BE2C (cell line): ENCODE data around the gene TMIE.

Source experiments
- DNase-seq: peaks from one replicate; pipeline ENCODE4 v3.0.0-alpha.2; 2020
- H3K27me3 ChIP-seq: fragments of 250-450 bp; sonication (Bioruptor Pico); 2 replicates; pipeline ENCODE4 v1.5.1; 2020; ENCODE audit warnings: mild to moderate bottlenecking
- H3K36me3 ChIP-seq: fragments of 250-450 bp; sonication (Bioruptor Pico); 2 replicates; pipeline ENCODE4 v1.5.1; 2020; ENCODE audit warnings: mild to moderate bottlenecking
- H3K4me1 ChIP-seq: fragments of 250-450 bp; sonication (Bioruptor Pico); 2 replicates; pipeline ENCODE4 v1.5.1; 2020
- H3K4me3 ChIP-seq: 2 replicates; pipeline ENCODE4 v1.5.1; 2011; ENCODE audit warnings: low read depth, low read length
- H3K9me3 ChIP-seq: fragments of 250-450 bp; sonication (Bioruptor Pico); 2 replicates; pipeline ENCODE4 v1.5.1; 2020
- TF ChIP-seq, protein P1 (sequence below): IDR thresholded peaks from 2 replicates; pipeline ENCODE4 v1.5.1; 2012; ENCODE audit warnings: mild to moderate bottlenecking, low read depth, low read length

TMIE gene

DNA sequence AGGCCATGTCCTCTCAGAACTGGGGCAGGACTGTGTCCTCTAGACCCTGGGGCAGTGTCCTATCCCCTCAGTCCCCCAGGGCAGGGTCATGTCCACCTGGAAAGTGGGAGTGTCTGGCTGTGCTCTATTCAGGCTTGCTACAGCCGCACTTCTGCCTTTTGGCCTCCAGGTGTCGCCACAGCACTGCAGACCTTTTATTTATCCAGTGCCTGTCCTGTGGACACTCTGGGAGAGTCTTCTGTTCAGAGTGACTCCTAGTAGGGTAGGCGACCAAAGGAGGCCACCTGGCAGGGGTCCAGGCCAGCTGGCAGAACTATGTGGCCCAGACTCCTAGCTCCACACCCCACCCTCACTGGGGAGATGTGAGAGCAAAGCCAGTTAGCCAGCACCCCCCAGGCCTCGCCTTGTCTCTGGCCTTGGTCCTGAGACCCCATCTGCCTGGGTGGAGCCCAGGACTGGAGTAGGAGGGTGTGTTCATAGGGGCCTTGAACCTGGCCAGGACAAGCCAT is 3.9 kb downstream of the TMIE start:
- TF ChIP-seq, protein P1, sequence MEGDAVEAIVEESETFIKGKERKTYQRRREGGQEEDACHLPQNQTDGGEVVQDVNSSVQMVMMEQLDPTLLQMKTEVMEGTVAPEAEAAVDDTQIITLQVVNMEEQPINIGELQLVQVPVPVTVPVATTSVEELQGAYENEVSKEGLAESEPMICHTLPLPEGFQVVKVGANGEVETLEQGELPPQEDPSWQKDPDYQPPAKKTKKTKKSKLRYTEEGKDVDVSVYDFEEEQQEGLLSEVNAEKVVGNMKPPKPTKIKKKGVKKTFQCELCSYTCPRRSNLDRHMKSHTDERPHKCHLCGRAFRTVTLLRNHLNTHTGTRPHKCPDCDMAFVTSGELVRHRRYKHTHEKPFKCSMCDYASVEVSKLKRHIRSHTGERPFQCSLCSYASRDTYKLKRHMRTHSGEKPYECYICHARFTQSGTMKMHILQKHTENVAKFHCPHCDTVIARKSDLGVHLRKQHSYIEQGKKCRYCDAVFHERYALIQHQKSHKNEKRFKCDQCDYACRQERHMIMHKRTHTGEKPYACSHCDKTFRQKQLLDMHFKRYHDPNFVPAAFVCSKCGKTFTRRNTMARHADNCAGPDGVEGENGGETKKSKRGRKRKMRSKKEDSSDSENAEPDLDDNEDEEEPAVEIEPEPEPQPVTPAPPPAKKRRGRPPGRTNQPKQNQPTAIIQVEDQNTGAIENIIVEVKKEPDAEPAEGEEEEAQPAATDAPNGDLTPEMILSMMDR = peak; percentile 82
- Histone ChIP-seq H3K27me3 (no peaks in the 10 kb centered on the region), H3K4me3 (no peak overlapping the region), H3K4me1 (peaks cover 7% of the 10 kb centered on the region), H3K36me3 (no peaks in the 10 kb centered on the region), H3K9me3 (no peaks in the 10 kb centered on the region)
- DNase-seq = peak; percentile 62

DNA sequence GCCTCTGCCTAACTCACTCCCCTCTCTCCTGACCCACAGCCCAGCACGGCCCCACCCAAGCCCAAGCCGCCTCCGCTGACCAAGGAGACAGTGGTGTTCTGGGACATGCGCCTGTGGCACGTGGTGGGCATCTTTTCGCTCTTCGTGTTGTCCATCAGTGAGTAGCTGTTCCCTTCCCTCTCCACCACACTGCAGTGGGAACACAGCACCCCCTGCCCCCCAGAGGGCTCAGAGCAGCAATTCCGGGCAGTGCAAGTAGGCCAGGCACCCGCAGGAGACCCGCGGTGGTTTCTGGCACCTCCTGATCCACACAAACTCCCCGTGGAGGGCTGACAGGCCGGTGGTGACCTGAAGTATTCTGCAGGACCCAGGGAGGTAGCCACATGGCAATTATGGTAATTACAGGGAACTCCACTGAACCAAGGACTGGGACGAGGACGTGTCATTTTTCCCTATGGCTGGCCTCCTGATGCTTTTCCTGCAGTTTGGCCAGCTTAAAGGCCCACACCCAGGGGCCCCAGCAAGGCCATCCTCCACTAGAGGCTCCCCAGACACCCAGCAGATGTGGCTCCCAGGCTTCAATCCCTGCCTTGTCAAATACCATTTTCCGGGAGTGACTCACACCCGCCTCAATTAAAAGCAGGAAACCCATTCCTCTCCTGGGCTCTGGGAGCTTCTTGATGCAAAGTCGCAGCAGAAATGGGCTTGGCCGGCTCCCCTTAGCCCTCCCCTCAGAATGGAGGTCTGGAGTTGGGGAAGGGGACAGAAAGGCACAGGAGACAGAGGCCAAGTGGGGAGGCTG is 4.8 kb downstream of the TMIE start:
- no peaks in the 10 kb centered on the region; the same call in 1 of the 2 replicates for H3K4me1 ChIP-seq
- peak; percentile 27 for DNase-seq
- H3K9me3 ChIP-seq = no peaks in the 10 kb centered on the region
- no peaks in the 10 kb centered on the region for H3K27me3 ChIP-seq
- no peak overlapping the region for H3K4me3 ChIP-seq
- TF ChIP-seq, protein P1 = no peak
- no peaks in the 10 kb centered on the region for H3K36me3 ChIP-seq

DNA sequence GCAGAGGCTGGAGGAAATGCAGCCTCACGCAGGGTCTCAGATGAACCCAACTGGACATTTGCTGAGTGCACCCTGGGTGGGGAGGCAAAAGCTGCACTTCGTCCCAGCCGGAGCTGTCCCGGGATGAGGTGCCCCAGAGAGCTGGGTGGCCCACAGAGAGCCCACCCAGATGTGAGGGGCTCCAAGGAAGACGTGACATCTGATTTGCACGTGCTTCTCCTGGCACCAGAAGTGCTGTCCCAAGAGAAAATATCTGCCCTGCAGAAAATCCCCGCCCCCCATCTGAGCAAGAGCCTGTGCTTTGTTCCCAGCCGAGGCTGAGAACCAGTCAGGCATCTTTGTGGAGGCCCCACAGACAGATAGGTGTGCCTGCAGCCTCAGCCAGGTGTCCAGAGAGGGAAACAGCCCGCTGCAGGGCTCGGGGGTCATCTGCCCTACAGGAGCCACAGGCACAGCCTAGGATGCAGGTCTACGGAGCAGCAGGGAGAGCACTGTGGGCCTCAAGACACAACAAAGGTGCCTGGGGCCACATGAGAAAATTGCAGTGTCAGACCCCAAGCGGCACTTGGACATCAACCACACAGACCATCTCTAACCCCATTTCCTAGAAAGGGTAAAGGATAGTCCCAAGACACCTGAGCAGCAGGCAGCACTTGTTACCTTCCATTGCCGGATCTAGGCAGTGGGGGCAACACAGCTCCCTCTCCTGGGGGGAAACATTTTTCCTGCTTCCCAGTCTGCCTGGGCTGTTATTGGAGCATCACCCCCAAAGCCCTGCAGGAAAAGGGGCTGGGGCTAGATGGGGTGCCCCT is 5.8 kb downstream of the TMIE start:
- peak; percentile 1 for DNase-seq
- Histone ChIP-seq H3K36me3 (no peaks in the 10 kb centered on the region), H3K27me3 (no peaks in the 10 kb centered on the region), H3K4me3 (no peak overlapping the region), H3K9me3 (no peaks in the 10 kb centered on the region), H3K4me1 (no peaks in the 10 kb centered on the region; the same call in 1 of the 2 replicates)
- TF ChIP-seq, protein P1 = no peak

DNA sequence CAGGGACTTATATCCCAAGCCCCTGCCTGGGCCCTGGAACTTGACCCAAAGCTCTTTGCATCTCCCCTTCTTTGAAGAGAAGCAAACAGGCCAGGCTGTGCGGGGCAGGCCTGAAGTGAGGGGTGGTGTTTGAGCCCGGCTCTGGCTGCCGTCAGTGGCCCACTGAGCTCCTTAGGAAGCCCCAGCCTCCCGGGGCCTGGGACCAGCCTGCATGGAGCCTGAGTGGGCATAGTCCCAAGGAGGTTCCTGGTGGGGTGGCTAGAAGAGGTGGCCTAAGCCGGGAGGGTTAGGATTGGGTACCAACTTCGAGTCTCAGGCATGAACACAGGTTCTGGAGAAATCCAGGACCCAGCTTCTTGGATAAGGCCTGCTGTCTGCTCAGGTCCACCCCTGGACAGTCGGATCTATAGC is 6.4 kb downstream of the TMIE start:
- H3K4me3 ChIP-seq = no peak overlapping the region
- H3K9me3 ChIP-seq = no peaks in the 10 kb centered on the region
- H3K36me3 ChIP-seq = no peaks in the 10 kb centered on the region
- TF ChIP-seq, protein P1 = no peak
- H3K4me1 ChIP-seq = no peaks in the 10 kb centered on the region
- no peak for DNase-seq
- no peaks in the 10 kb centered on the region for H3K27me3 ChIP-seq

DNA sequence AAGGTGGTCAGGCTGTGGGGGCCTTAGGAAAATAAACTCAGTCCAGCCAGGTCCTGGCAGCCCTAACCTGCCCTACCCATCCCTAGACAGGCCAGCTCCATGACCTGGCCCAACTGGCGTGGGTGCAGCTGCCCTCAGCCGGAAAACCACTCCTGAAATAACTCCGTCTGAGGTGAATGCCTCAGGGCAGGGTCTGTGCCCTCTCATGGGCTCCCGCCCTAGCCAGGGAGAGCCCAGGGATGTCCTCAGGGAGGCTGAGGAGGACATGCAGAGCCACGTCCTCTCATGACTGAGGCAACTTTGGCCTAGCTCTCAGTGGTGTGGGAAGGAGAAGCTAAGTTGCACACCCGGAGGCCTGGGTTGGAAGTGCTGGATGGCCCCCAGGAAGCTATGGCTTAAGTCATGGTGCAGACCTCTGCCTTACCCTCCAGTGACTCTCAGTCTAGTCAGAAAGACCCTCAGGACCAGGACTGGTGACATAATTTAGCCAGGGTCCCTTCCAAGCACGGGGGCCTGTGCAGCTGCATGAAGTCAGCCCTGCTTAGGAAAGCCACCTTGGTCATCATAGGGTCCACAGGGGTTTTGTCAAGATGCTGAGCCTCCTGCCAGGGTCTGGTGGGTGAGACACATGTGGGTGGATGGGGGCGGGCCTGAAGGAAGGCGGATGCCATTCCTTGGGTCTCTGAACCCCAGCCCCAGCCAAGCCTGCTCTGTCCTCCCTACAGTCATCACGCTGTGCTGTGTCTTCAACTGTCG is 7.4 kb downstream of the TMIE start:
- Histone ChIP-seq H3K36me3 (no peaks in the 10 kb centered on the region), H3K4me3 (no peak overlapping the region), H3K27me3 (no peaks in the 10 kb centered on the region), H3K4me1 (no peaks in the 10 kb centered on the region), H3K9me3 (no peaks in the 10 kb centered on the region)
- TF ChIP-seq, protein P1 = no peak
- no peak for DNase-seq
